NCI-H1930 (cell line): ENCODE data around the gene RHOBTB1.

Source experiments
- DNase-seq, 2 experiments: peaks; one replicate each; lab custom pipeline; 2025; lab: John Stamatoyannopoulos, UW

The RHOBTB1 gene

DNA sequence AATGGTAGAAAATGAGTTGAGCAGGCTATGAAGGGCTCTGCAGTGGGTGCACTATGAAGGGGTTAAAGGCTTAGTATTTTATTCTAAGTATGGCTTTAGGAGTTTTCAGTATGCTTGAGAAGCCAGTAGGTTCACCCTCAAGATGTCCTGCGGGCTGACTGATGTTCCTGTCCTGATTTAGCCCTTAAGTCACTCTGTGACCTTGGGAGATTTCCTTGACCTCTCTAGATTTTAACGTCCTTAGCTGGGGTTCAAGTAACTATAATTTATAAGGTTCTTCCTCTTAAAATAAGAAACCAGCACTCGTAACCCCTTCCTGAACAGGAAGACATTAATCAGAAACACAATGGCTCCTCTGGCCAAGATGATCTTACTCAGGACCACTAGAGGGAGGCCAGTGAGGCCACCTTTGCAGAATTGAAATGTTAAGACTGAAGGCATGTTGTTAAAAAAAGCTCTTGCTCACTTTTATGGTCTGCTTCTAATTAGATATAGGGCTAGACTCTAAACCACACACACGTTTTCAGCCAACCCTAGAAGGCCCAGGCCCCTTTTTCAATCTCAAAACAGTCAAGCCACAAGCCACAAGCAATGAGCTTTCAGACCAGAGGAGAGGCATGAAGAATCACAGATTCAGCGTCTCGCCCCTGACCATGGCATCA is 123.8 kb downstream of the RHOBTB1 start:
- DNase-seq = no peak
